ENCODE data around the gene SLC6A13. TPM values are rescaled to one million over a fixed set of nuclear protein-coding genes. Genes with fewer than 3 reads are reported as not detected.

Gene SLC6A13
- total and polyA plus RNA-seq, 2 of the 13 experiments (the other 11 are each of a cell fraction or from before 2014, with no cell fraction given) = 0.05 to 0.15 TPM

DNA sequence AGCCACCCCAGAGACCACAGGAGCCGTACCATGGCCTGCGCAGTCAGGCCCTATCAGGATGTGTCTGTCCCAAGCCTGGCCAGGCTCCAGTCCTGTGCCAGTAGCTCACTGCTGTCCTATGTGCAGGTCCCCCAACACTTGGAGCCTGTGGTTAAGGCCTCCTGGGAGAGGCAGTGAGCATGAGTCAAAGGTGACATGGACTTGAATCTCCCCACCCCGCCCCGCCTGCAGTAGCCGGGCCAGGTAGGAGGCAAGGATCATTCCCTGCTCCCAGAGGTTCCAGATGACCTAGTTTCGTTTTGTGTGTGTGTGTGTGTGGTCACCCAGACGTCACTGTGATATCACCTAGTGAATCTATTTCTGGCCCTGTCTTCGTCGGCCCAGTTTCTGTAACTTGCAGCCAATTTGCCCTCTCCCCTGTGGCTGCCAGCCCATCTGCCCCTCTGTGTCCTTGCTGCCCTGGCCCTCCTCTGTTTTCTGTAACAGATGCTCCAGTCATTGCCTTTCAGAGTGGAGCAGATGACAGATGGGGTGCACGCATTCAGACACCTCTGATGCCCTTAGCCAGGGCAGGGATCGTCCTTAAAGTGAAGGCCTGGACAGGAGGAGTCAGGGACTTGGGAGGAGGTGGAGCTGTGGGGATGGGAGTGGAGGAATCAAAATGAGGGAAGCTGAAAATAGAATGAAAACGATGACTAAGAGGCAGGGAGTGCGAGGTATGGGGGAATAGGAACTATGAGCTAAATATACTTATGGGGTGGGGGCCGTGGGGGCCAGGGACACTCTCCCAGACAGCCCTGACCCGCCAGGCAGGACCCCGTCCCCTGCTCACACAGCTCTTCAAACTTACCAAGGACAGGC, 86.1 kb downstream of the SLC6A13 start (continued):
- TF ChIP-seq, protein P1, sequence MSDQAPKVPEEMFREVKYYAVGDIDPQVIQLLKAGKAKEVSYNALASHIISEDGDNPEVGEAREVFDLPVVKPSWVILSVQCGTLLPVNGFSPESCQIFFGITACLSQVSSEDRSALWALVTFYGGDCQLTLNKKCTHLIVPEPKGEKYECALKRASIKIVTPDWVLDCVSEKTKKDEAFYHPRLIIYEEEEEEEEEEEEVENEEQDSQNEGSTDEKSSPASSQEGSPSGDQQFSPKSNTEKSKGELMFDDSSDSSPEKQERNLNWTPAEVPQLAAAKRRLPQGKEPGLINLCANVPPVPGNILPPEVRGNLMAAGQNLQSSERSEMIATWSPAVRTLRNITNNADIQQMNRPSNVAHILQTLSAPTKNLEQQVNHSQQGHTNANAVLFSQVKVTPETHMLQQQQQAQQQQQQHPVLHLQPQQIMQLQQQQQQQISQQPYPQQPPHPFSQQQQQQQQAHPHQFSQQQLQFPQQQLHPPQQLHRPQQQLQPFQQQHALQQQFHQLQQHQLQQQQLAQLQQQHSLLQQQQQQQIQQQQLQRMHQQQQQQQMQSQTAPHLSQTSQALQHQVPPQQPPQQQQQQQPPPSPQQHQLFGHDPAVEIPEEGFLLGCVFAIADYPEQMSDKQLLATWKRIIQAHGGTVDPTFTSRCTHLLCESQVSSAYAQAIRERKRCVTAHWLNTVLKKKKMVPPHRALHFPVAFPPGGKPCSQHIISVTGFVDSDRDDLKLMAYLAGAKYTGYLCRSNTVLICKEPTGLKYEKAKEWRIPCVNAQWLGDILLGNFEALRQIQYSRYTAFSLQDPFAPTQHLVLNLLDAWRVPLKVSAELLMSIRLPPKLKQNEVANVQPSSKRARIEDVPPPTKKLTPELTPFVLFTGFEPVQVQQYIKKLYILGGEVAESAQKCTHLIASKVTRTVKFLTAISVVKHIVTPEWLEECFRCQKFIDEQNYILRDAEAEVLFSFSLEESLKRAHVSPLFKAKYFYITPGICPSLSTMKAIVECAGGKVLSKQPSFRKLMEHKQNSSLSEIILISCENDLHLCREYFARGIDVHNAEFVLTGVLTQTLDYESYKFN (CRISPR knock-in tag; conservative IDR thresholded peaks at IDR 0.05) = 0 out of 2 replicates have a peak, but pooled peaks have one; percentile 30
- TF ChIP-seq CREM (IDR thresholded peaks at IDR 0.05) (peak; percentile 55; the same call in 1 of the 2 replicates), CREM (CRISPR knock-in tag; IDR thresholded peaks at IDR 0.05) (no peak), ZNF441 (CRISPR knock-in tag; IDR thresholded peaks at IDR 0.05; ENCODE audit: borderline replicate concordance) (no peak), ZNF577 (CRISPR knock-in tag; IDR thresholded peaks at IDR 0.05; ENCODE audit: borderline replicate concordance, low read depth) (no peak), ATF7 (IDR thresholded peaks at IDR 0.05) (no peak), ATF7 (CRISPR knock-in tag; IDR thresholded peaks at IDR 0.05) (no peak), ZNF20 (CRISPR knock-in tag; IDR thresholded peaks at IDR 0.05) (no peak), ZNF790 (CRISPR knock-in tag; IDR thresholded peaks at IDR 0.05; ENCODE audit: borderline replicate concordance) (no peak), ZNF205 (CRISPR knock-in tag; IDR thresholded peaks at IDR 0.05) (no peak), SIN3B (IDR thresholded peaks at IDR 0.05; ENCODE audit: low read length) (no peak), HNRNPH1 (optimal IDR thresholded peaks at IDR 0.05; ENCODE audit: low read depth, low read length) (no peak), ZNF589 (CRISPR knock-in tag; conservative IDR thresholded peaks at IDR 0.05) (no peak)
- TF ChIP-seq, protein P2, sequence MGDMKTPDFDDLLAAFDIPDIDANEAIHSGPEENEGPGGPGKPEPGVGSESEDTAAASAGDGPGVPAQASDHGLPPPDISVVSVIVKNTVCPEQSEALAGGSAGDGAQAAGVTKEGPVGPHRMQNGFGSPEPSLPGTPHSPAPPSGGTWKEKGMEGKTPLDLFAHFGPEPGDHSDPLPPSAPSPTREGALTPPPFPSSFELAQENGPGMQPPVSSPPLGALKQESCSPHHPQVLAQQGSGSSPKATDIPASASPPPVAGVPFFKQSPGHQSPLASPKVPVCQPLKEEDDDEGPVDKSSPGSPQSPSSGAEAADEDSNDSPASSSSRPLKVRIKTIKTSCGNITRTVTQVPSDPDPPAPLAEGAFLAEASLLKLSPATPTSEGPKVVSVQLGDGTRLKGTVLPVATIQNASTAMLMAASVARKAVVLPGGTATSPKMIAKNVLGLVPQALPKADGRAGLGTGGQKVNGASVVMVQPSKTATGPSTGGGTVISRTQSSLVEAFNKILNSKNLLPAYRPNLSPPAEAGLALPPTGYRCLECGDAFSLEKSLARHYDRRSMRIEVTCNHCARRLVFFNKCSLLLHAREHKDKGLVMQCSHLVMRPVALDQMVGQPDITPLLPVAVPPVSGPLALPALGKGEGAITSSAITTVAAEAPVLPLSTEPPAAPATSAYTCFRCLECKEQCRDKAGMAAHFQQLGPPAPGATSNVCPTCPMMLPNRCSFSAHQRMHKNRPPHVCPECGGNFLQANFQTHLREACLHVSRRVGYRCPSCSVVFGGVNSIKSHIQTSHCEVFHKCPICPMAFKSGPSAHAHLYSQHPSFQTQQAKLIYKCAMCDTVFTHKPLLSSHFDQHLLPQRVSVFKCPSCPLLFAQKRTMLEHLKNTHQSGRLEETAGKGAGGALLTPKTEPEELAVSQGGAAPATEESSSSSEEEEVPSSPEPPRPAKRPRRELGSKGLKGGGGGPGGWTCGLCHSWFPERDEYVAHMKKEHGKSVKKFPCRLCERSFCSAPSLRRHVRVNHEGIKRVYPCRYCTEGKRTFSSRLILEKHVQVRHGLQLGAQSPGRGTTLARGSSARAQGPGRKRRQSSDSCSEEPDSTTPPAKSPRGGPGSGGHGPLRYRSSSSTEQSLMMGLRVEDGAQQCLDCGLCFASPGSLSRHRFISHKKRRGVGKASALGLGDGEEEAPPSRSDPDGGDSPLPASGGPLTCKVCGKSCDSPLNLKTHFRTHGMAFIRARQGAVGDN (CRISPR knock-in tag; IDR thresholded peaks at IDR 0.05) = peak; percentile 44; the same call in 1 of the 2 replicates
- TF ChIP-seq, protein P3, sequence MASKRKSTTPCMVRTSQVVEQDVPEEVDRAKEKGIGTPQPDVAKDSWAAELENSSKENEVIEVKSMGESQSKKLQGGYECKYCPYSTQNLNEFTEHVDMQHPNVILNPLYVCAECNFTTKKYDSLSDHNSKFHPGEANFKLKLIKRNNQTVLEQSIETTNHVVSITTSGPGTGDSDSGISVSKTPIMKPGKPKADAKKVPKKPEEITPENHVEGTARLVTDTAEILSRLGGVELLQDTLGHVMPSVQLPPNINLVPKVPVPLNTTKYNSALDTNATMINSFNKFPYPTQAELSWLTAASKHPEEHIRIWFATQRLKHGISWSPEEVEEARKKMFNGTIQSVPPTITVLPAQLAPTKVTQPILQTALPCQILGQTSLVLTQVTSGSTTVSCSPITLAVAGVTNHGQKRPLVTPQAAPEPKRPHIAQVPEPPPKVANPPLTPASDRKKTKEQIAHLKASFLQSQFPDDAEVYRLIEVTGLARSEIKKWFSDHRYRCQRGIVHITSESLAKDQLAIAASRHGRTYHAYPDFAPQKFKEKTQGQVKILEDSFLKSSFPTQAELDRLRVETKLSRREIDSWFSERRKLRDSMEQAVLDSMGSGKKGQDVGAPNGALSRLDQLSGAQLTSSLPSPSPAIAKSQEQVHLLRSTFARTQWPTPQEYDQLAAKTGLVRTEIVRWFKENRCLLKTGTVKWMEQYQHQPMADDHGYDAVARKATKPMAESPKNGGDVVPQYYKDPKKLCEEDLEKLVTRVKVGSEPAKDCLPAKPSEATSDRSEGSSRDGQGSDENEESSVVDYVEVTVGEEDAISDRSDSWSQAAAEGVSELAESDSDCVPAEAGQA (IDR thresholded peaks at IDR 0.05; ENCODE audit: low read depth) = peak; percentile 78
- TF ChIP-seq, protein P3 (CRISPR knock-in tag; IDR thresholded peaks at IDR 0.05; ENCODE audit: borderline replicate concordance) = no peak
